Measurements from ENCODE around the gene MST1R. TPM values are rescaled to one million over a fixed set of nuclear protein-coding genes. Genes with fewer than 3 reads are reported as not detected.

MST1R gene
- total and polyA plus RNA-seq, 5 donors from 2014 or later: 0.25 to 2.0 (median 0.31) TPM; not detected in 2

DNA sequence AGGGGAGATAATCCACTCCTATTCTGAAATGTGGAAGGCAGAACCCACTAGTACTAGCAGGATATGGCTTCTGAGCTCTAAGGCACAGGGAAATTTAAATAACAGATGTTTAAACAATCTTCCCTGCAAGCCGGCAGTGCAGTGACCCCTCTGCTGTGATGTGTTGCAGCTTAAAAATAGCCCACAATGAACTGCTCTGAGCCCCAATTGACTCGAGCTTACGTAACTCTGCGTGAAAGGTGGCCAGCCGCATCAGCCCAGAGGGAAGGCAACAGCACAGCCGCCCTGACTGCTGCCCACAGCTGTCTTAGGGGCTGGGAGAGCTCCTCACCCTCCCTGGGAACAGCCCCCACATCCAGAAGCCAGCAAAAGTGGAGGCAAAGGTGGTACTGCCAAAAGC is 21.5 kb downstream of the MST1R start:
- DNase-seq (no peak), ATAC-seq (ENCODE audit: low read depth in 2 of 2) (no peak)
- Histone ChIP-seq H3K9me3 (ENCODE audit: control insufficient read depth in 2 of 2, low read length in 2 of 2) (no peaks in the 10 kb centered on the region), H3K4me3 (ENCODE audit: low read depth, low read length) (no peak overlapping the region), H3K4me1 (ENCODE audit: control insufficient read depth, insufficient read depth, low read length, poor library complexity, severe bottlenecking) (no peaks in the 10 kb centered on the region), H3K36me3 (ENCODE audit: control insufficient read depth, insufficient read depth, low read length) (no peaks in the 10 kb centered on the region), H3K27me3 (ENCODE audit: control insufficient read depth, insufficient read depth, low read length) (no peaks in the 10 kb centered on the region), H3K27ac (ENCODE audit: insufficient read depth, low read length, poor library complexity, severe bottlenecking) (no peak overlapping the region)
- Mint-ChIP-seq H3K27ac (no peak overlapping the region), H3K4me1 (no peaks in the 10 kb centered on the region), H3K4me3 (no peak overlapping the region), H3K36me3 (no peaks in the 10 kb centered on the region), H3K9me3 (peaks cover 0 to 1% (median 0%) of the 10 kb centered on the region in 7 donors), H3K27me3 (no peaks in the 10 kb centered on the region)

GRCh38 chr3:49880581-49881315 is 22.9 kb downstream of the MST1R start:
- no peaks in the 10 kb centered on the region for H3K4me1 Mint-ChIP-seq
- no peak overlapping the region for H3K27ac Mint-ChIP-seq
- H3K27me3 ChIP-seq (ENCODE audit: control insufficient read depth, insufficient read depth, low read length): no peaks in the 10 kb centered on the region
- H3K27me3 Mint-ChIP-seq: no peaks in the 10 kb centered on the region
- ATAC-seq (ENCODE audit: low read depth in 2 of 2) (no peak), DNase-seq (no peak)
- H3K36me3 ChIP-seq (ENCODE audit: control insufficient read depth, insufficient read depth, low read length): no peaks in the 10 kb centered on the region
- H3K4me3 ChIP-seq (ENCODE audit: low read depth, low read length): no peak overlapping the region
- no peak overlapping the region for H3K4me3 Mint-ChIP-seq
- no peak overlapping the region for H3K27ac ChIP-seq (ENCODE audit: insufficient read depth, low read length, poor library complexity, severe bottlenecking)
- H3K9me3 ChIP-seq (ENCODE audit: control insufficient read depth in 2 of 2, low read length in 2 of 2): no peaks in the 10 kb centered on the region
- peaks cover 0 to 1% (median 0%) of the 10 kb centered on the region in 7 donors for H3K9me3 Mint-ChIP-seq
- H3K4me1 ChIP-seq (ENCODE audit: control insufficient read depth, insufficient read depth, low read length, poor library complexity, severe bottlenecking): no peaks in the 10 kb centered on the region
- H3K36me3 Mint-ChIP-seq: no peaks in the 10 kb centered on the region

DNA sequence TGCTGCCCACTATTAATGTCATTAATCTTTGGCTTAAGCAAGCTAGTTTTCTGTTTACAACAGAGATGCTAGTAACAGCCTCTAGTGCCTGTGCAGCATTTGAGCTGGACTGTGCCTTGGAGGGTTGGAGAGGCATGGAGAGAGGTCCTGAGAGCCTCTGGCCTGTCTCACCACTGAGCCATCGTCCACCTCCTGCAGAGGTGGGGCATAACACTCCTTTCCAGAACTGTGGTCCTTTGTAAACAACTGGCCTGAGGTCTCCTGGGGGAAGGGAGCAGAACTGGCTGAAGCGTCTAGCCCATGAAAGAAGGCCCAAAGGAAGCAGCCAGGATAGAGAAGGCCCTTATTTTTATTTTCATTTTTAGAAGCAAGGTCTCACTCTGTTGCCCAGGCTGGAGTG is 24.0 kb downstream of the MST1R start:
- Mint-ChIP-seq H3K27ac (no peak overlapping the region), H3K4me1 (no peaks in the 10 kb centered on the region)

GRCh38 chr3:49878686-49879085 is 25.0 kb downstream of the MST1R start:
- Mint-ChIP-seq H3K27ac (no peak overlapping the region), H3K9me3 (no peaks in the 10 kb centered on the region), H3K4me1 (no peaks in the 10 kb centered on the region), H3K27me3 (no peaks in the 10 kb centered on the region), H3K36me3 (no peaks in the 10 kb centered on the region), H3K4me3 (no peak overlapping the region)
- no peaks in the 10 kb centered on the region for H3K36me3 ChIP-seq (ENCODE audit: control insufficient read depth, insufficient read depth, low read length)
- H3K27me3 ChIP-seq (ENCODE audit: control insufficient read depth, insufficient read depth, low read length): no peaks in the 10 kb centered on the region
- no peaks in the 10 kb centered on the region for H3K9me3 ChIP-seq (ENCODE audit: control insufficient read depth in 2 of 2, low read length in 2 of 2)
- no peak overlapping the region for H3K4me3 ChIP-seq (ENCODE audit: low read depth, low read length)
- H3K4me1 ChIP-seq (ENCODE audit: control insufficient read depth, insufficient read depth, low read length, poor library complexity, severe bottlenecking): no peaks in the 10 kb centered on the region
- H3K27ac ChIP-seq (ENCODE audit: insufficient read depth, low read length, poor library complexity, severe bottlenecking): no peak overlapping the region
- ATAC-seq (ENCODE audit: low read depth in 2 of 2) (no peak), DNase-seq (no peak)

More for the DNA sequence above, 24.0 kb downstream of the MST1R start:
- Mint-ChIP-seq H3K9me3 (peaks cover 0 to under 1% (median 0%) of the 10 kb centered on the region in 7 donors), H3K27me3 (no peaks in the 10 kb centered on the region), H3K4me3 (no peak overlapping the region), H3K36me3 (no peaks in the 10 kb centered on the region)
- Histone ChIP-seq H3K27me3 (ENCODE audit: control insufficient read depth, insufficient read depth, low read length) (no peaks in the 10 kb centered on the region), H3K9me3 (ENCODE audit: control insufficient read depth in 2 of 2, low read length in 2 of 2) (no peaks in the 10 kb centered on the region), H3K36me3 (ENCODE audit: control insufficient read depth, insufficient read depth, low read length) (no peaks in the 10 kb centered on the region), H3K4me3 (ENCODE audit: low read depth, low read length) (no peak overlapping the region), H3K4me1 (ENCODE audit: control insufficient read depth, insufficient read depth, low read length, poor library complexity, severe bottlenecking) (no peaks in the 10 kb centered on the region), H3K27ac (ENCODE audit: insufficient read depth, low read length, poor library complexity, severe bottlenecking) (no peak overlapping the region)
- ATAC-seq (ENCODE audit: low read depth in 2 of 2): no peak
- DNase-seq: no peak

GRCh38 chr3:49877716-49878115 is 26.0 kb downstream of the MST1R start:
- Mint-ChIP-seq H3K36me3 (no peaks in the 10 kb centered on the region), H3K27me3 (no peaks in the 10 kb centered on the region), H3K4me3 (no peak overlapping the region), H3K9me3 (no peaks in the 10 kb centered on the region), H3K4me1 (peaks cover 0 to 3% (median 0%) of the 10 kb centered on the region in 4 donors), H3K27ac (no peak overlapping the region)
- ATAC-seq (ENCODE audit: low read depth in 2 of 2): no peak
- H3K4me3 ChIP-seq (ENCODE audit: low read depth, low read length): no peak overlapping the region
- H3K27me3 ChIP-seq (ENCODE audit: control insufficient read depth, insufficient read depth, low read length): no peaks in the 10 kb centered on the region
- H3K9me3 ChIP-seq (ENCODE audit: control insufficient read depth in 2 of 2, low read length in 2 of 2): no peaks in the 10 kb centered on the region
- H3K27ac ChIP-seq (ENCODE audit: insufficient read depth, low read length, poor library complexity, severe bottlenecking): no peak overlapping the region
- H3K36me3 ChIP-seq (ENCODE audit: control insufficient read depth, insufficient read depth, low read length): no peaks in the 10 kb centered on the region
- no peak for DNase-seq
- H3K4me1 ChIP-seq (ENCODE audit: control insufficient read depth, insufficient read depth, low read length, poor library complexity, severe bottlenecking): no peaks in the 10 kb centered on the region

DNA sequence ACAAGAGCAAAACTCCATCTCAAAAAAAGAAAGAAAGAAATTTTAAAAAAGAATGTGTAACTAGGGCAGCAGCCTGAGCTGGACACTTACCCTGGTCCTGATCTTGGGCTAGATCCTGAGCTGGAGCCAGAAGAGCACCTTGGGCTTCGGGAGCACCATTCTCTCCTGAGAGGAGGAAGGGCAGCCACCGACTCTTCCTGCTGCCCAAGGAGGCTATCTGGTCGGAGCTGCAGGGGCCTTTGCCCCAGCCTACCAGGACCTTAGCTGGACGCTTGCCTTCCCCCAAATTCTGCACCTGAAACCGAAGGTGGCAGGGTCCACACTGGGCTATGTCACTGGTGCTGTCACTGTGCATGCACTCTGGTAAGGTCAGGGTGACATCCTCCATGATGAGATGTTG is 27.1 kb downstream of the MST1R start:
- Histone ChIP-seq H3K9me3 (ENCODE audit: control insufficient read depth in 2 of 2, low read length in 2 of 2) (no peaks in the 10 kb centered on the region), H3K27me3 (ENCODE audit: control insufficient read depth, insufficient read depth, low read length) (no peaks in the 10 kb centered on the region), H3K36me3 (ENCODE audit: control insufficient read depth, insufficient read depth, low read length) (no peaks in the 10 kb centered on the region), H3K27ac (ENCODE audit: insufficient read depth, low read length, poor library complexity, severe bottlenecking) (no peak overlapping the region), H3K4me1 (ENCODE audit: control insufficient read depth, insufficient read depth, low read length, poor library complexity, severe bottlenecking) (no peaks in the 10 kb centered on the region), H3K4me3 (ENCODE audit: low read depth, low read length) (no peak overlapping the region)
- Mint-ChIP-seq H3K4me1 (peaks cover 0 to 8% (median 1%) of the 10 kb centered on the region in 4 donors), H3K27me3 (peaks cover 2% of the 10 kb centered on the region), H3K4me3 (no peak overlapping the region), H3K9me3 (no peaks in the 10 kb centered on the region), H3K27ac (no peak overlapping the region), H3K36me3 (no peaks in the 10 kb centered on the region)
- no peak for ATAC-seq (ENCODE audit: low read depth in 2 of 2)
- DNase-seq: no peak

DNA sequence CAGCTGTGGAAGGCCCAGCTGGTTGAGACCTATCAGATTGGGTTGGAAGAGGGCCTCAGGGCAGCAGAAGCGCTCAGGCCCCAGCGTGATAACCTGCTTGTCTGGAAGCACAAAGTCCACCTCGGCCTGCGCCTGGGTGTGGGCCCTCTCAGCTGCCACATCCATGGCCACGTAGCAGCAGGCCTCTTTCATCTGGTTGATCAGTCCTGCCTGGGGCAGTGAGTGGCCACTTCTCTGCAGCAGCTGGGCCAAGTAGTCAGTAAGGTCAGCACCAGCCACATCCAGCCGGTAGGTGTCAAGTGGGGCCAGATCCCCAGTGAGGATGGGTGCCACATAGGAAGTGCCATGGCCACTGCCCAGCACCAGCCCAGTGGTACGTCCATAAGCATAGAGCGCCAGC is 30.1 kb downstream of the MST1R start:
- Mint-ChIP-seq H3K36me3 (no peaks in the 10 kb centered on the region), H3K4me3 (no peak overlapping the region), H3K9me3 (no peaks in the 10 kb centered on the region), H3K4me1 (peaks cover 0 to 10% (median 4%) of the 10 kb centered on the region in 4 donors), H3K27me3 (peaks cover 5% of the 10 kb centered on the region), H3K27ac (no peak overlapping the region)
- Histone ChIP-seq H3K36me3 (ENCODE audit: control insufficient read depth, insufficient read depth, low read length) (no peaks in the 10 kb centered on the region), H3K9me3 (ENCODE audit: control insufficient read depth in 2 of 2, low read length in 2 of 2) (no peaks in the 10 kb centered on the region), H3K27ac (ENCODE audit: insufficient read depth, low read length, poor library complexity, severe bottlenecking) (no peak overlapping the region), H3K27me3 (ENCODE audit: control insufficient read depth, insufficient read depth, low read length) (no peaks in the 10 kb centered on the region), H3K4me1 (ENCODE audit: control insufficient read depth, insufficient read depth, low read length, poor library complexity, severe bottlenecking) (peaks cover 13% of the 10 kb centered on the region), H3K4me3 (ENCODE audit: low read depth, low read length) (no peak overlapping the region)
- ATAC-seq (ENCODE audit: low read depth in 2 of 2) (no peak), DNase-seq (no peak)

GRCh38 chr3:49872801-49873281 is 30.8 kb downstream of the MST1R start:
- Histone ChIP-seq H3K4me3 (ENCODE audit: low read depth, low read length) (no peak overlapping the region), H3K9me3 (ENCODE audit: control insufficient read depth in 2 of 2, low read length in 2 of 2) (no peaks in the 10 kb centered on the region), H3K36me3 (ENCODE audit: control insufficient read depth, insufficient read depth, low read length) (no peaks in the 10 kb centered on the region), H3K4me1 (ENCODE audit: control insufficient read depth, insufficient read depth, low read length, poor library complexity, severe bottlenecking) (peaks cover 13% of the 10 kb centered on the region), H3K27ac (ENCODE audit: insufficient read depth, low read length, poor library complexity, severe bottlenecking) (no peak overlapping the region), H3K27me3 (ENCODE audit: control insufficient read depth, insufficient read depth, low read length) (peaks cover 7% of the 10 kb centered on the region)
- Mint-ChIP-seq H3K9me3 (no peaks in the 10 kb centered on the region), H3K27me3 (peaks cover 11% of the 10 kb centered on the region), H3K27ac (no peak overlapping the region), H3K4me1 (peaks cover 0 to 12% (median 4%) of the 10 kb centered on the region in 4 donors), H3K36me3 (no peaks in the 10 kb centered on the region), H3K4me3 (no peak overlapping the region)
- ATAC-seq (ENCODE audit: low read depth in 2 of 2): peak; percentile 31 to 56
- DNase-seq: peak in 2 of 3 donors; percentile 1 to 12

Data from CD4-positive, CD25-positive, alpha-beta regulatory T cell (primary cell).